ENCODE results near the gene PTPRD. TPM values are rescaled to one million over a fixed set of nuclear protein-coding genes. Genes with fewer than 3 reads are reported as not detected.

The PTPRD gene
- total and polyA plus RNA-seq, 9 of the 15 experiments (the other 6 are each of a cell fraction or from before 2014, with no cell fraction given): 0.11 TPM; not detected in 8

GRCh38 chr9:8486095-8486494, 2126.7 kb downstream of the PTPRD start:
- CTCF ChIA-PET (ENCODE audit: low intra/inter-chr PET ratio): no interaction called here
- Histone ChIP-seq H3K9ac (ENCODE audit: insufficient read depth in 1 of 2, low read depth in 2 of 2, low read length in 2 of 2) (no peak overlapping the region), H2AFZ (ENCODE audit: low read depth, low read length) (no peak overlapping the region), H3K27ac (ENCODE audit: extremely low read depth, low read depth, low read length) (no peak overlapping the region), H3K4me3 (no peak overlapping the region), H3K9me1 (ENCODE audit: control insufficient read depth, insufficient read depth, low read length) (no peaks in the 10 kb centered on the region), H3K27me3 (ENCODE audit: control insufficient read depth in 2 of 2, insufficient read depth in 2 of 2, low read length in 2 of 2) (no peaks in the 10 kb centered on the region), H3K4me2 (ENCODE audit: insufficient read depth, low read length) (no peak overlapping the region), H3K4me1 (replicated peaks in 1 of 2; ENCODE audit: control insufficient read depth in 2 of 2, insufficient read depth in 2 of 2, low read length in 2 of 2) (no peaks in the 10 kb centered on the region), H3K9me3 (replicated peaks; ENCODE audit: control insufficient read depth, insufficient read depth, low read depth, low read length) (no peaks in the 10 kb centered on the region), H4K20me1 (replicated peaks; ENCODE audit: control insufficient read depth, insufficient read depth, low read length) (no peaks in the 10 kb centered on the region), H3K79me2 (ENCODE audit: control insufficient read depth, insufficient read depth, low read length) (no peaks in the 10 kb centered on the region), H3K36me3 (ENCODE audit: control insufficient read depth, insufficient read depth, low read length) (no peaks in the 10 kb centered on the region)
- DNase-seq (ENCODE audit: extremely low read depth in 1 of 4, low spot score in 3 of 4): no peak
- TF ChIP-seq ZNF589 (CRISPR knock-in tag; IDR thresholded peaks at IDR 0.05; ENCODE audit: low read depth) (no peak), ZNF280A (IDR thresholded peaks at IDR 0.05; ENCODE audit: low read depth, partially characterized antibody) (no peak), ZNF609 (CRISPR knock-in tag; IDR thresholded peaks at IDR 0.05; ENCODE audit: borderline replicate concordance) (no peak), SUPT5H (IDR thresholded peaks at IDR 0.05) (no peak), ZNF263 (CRISPR knock-in tag; IDR thresholded peaks at IDR 0.05; ENCODE audit: borderline replicate concordance) (no peak), FOXK1 (CRISPR knock-in tag; IDR thresholded peaks at IDR 0.05; ENCODE audit: borderline replicate concordance) (no peak), HMG20B (CRISPR knock-in tag; IDR thresholded peaks at IDR 0.05) (no peak), ZNF445 (CRISPR knock-in tag; IDR thresholded peaks at IDR 0.05; ENCODE audit: low read depth) (no peak), MXI1 (IDR thresholded peaks at IDR 0.05; ENCODE audit: low read depth, low read length) (no peak), ESRRB (CRISPR knock-in tag; IDR thresholded peaks at IDR 0.05; ENCODE audit: borderline replicate concordance) (no peak), NFIX (CRISPR knock-in tag; IDR thresholded peaks at IDR 0.05; ENCODE audit: low read depth) (no peak)
- POLR2A ChIA-PET: no interaction called here
- no TSS peak for BruUV-seq (replicated peaks)
- in situ Hi-C loops (cut with MboI) (no loop called here), intact Hi-C loops (cut with micrococcal nuclease) (no loop called here)
- 7% methylated on average over 4 of the region's 6 CpGs for WGBS (ENCODE audit: insufficient coverage, low coverage, missing lambda C conversion rate)
- no peak for ATAC-seq
- no peak for FAIRE-seq
